SK-N-SH (cell line): ENCODE measurements around the gene PLA2G6. TPM values are rescaled to one million over a fixed set of nuclear protein-coding genes. Genes with fewer than 3 reads are reported as not detected.

Experiments used
- CTCF ChIA-PET: fragments of 300-600, 350-600 bp; formaldehyde crosslinking; extraction: SDS; loops from one replicate; lab custom pipeline; 2021; lab: Yijun Ruan, JAX
- POLR2A ChIA-PET: fragments of 350-600 bp; sonication (Branson Sonifier 250); formaldehyde crosslinking; extraction: SDS; loops from one replicate; lab custom pipeline; 2020; ENCODE audit warnings: antibody characterized with exemption, inconsistent platforms; lab: Yijun Ruan, JAX
- DNase-seq: peaks from one replicate; pipeline ENCODE4 v3.0.0; 2012
- H2AFZ ChIP-seq: fragments of 200-600 bp; sonication (generic); 2 replicates; pipeline ENCODE4 v1.8.1; 2016; ENCODE audit warnings: antibody characterized with exemption, mild to moderate bottlenecking, low read depth
- H3F3A ChIP-seq: fragments of 200-600 bp; sonication (generic); replicated peaks from 2 replicates; pipeline ENCODE3; 2016; ENCODE audit warnings: antibody characterized with exemption, mild to moderate bottlenecking; ENCODE audit not compliant: insufficient read depth
- H3K27ac ChIP-seq, 2 experiments: fragments of 200-500 bp in 1 of 2; fragments of 200-600 bp in 1 of 2; sonication (Bioruptor generic) in 1 of 2; sonication (generic), shearing (Covaris generic) in 1 of 2; 2 replicates each; pipeline versions ENCODE4 v1.5.1 to v1.6.1; 2014 to 2016; ENCODE audit warnings: low read depth in 2 of 2, inconsistent platforms in 1 of 2, low read length in 1 of 2, mild to moderate bottlenecking in 1 of 2, mixed read lengths in 1 of 2
- H3K27me3 ChIP-seq: fragments of 200-600 bp; sonication (generic), shearing (Covaris generic); 2 replicates; pipeline ENCODE4 v1.6.1; 2016; ENCODE audit warnings: mixed run types; ENCODE audit not compliant: insufficient read depth
- H3K36me3 ChIP-seq, 2 experiments: fragments of 200-500 bp in 1 of 2; fragments of 200-600 bp in 1 of 2; sonication (Bioruptor generic) in 1 of 2; sonication (generic) in 1 of 2; replicated peaks in 1 of 2; 2 replicates each; pipeline versions ENCODE3 to v1.5.1; 2014 to 2016; ENCODE audit warnings: low read length in 1 of 2, mild to moderate bottlenecking in 1 of 2; ENCODE audit not compliant: insufficient read depth in 2 of 2, control insufficient read depth in 1 of 2
- H3K4me1 ChIP-seq, 2 experiments: fragments of 200-500 bp in 1 of 2; fragments of 200-600 bp in 1 of 2; sonication (Bioruptor generic) in 1 of 2; sonication (generic), shearing (Covaris generic) in 1 of 2; 2 replicates each; pipeline versions ENCODE4 v1.5.1 to v1.6.1; 2014 to 2016; ENCODE audit warnings: low read depth in 1 of 2, low read length in 1 of 2, mixed run types in 1 of 2; ENCODE audit not compliant: insufficient read depth in 2 of 2, control insufficient read depth in 1 of 2
- H3K4me2 ChIP-seq: fragments of 200-600 bp; sonication (generic), shearing (Covaris generic); 2 replicates; pipeline ENCODE4 v1.6.1; 2017; ENCODE audit warnings: mixed run types
- H3K4me3 ChIP-seq, 2 experiments: fragments of 200-500 bp in 1 of 2; fragments of 200-600 bp in 1 of 2; sonication (Bioruptor generic) in 1 of 2; sonication (generic), shearing (Covaris generic) in 1 of 2; 2 replicates each; pipeline versions ENCODE4 v1.5.1 to v1.8.1; 2014 to 2016; ENCODE audit warnings: low read depth in 2 of 2, inconsistent platforms in 1 of 2, low read length in 1 of 2, mild to moderate bottlenecking in 1 of 2, mixed read lengths in 1 of 2, moderate library complexity in 1 of 2
- H3K79me2 ChIP-seq: fragments of 200-600 bp; sonication (generic); 2 replicates; pipeline ENCODE4 v1.8.1; 2017; ENCODE audit warnings: mild to moderate bottlenecking; ENCODE audit not compliant: insufficient read depth
- H3K9ac ChIP-seq: fragments of 200-600 bp; sonication (generic); 2 replicates; pipeline ENCODE4 v1.6.1; 2017; ENCODE audit warnings: mixed run types
- H3K9me2 ChIP-seq: fragments of 200-600 bp; sonication (generic); 2 replicates; pipeline ENCODE4 v1.6.1; 2017; ENCODE audit warnings: mixed run types
- H3K9me3 ChIP-seq: fragments of 200-600 bp; sonication (generic); 2 replicates; pipeline ENCODE4 v1.6.1; 2017; ENCODE audit warnings: mixed run types, mild to moderate bottlenecking, moderate library complexity
- H4K20me1 ChIP-seq: fragments of 200-600 bp; sonication (generic); 2 replicates; pipeline ENCODE4 v1.6.1; 2017; ENCODE audit warnings: mild to moderate bottlenecking, mixed run types; ENCODE audit not compliant: insufficient read depth
- CHD2 ChIP-seq: fragments of 150-350 bp; IDR thresholded peaks from 2 replicates; pipeline ENCODE4 v1.6.1; 2018; ENCODE audit warnings: low read length; ENCODE audit not compliant: partially characterized antibody
- CTCF ChIP-seq: fragments of 200-600 bp; sonication (generic); IDR thresholded peaks from 2 replicates; pipeline ENCODE4 v1.6.1; 2017; ENCODE audit warnings: antibody characterized with exemption, mild to moderate bottlenecking, moderate library complexity
- ELF1 ChIP-seq: IDR thresholded peaks from 2 replicates; pipeline ENCODE4 v1.4.0; 2012
- EP300 ChIP-seq, 2 experiments: IDR thresholded peaks; 2 replicates each; pipeline versions ENCODE4 v1.4.0 to v1.6.1; 2012; ENCODE audit warnings: borderline replicate concordance in 1 of 2, low read depth in 1 of 2, low read length in 1 of 2
- EZH2phosphoT487 ChIP-seq: fragments of 200-600 bp; sonication (generic); IDR thresholded peaks from 2 replicates; pipeline ENCODE4 v1.6.1; 2017; ENCODE audit warnings: low read depth, mixed run types, mild to moderate bottlenecking, antibody characterized with exemption, moderate library complexity, borderline replicate concordance
- FOSL2 ChIP-seq: IDR thresholded peaks from 2 replicates; pipeline ENCODE4 v1.4.0; 2012; ENCODE audit warnings: low read depth, mild to moderate bottlenecking, moderate library complexity, borderline replicate concordance
- FOXJ3 ChIP-seq: sonication (generic); formaldehyde crosslinking; IDR thresholded peaks from 2 replicates; pipeline ENCODE4 v1.5.1; 2020; ENCODE audit warnings: mild to moderate bottlenecking, missing genetic modification reagents
- GABPA ChIP-seq: IDR thresholded peaks from 2 replicates; pipeline ENCODE4 v1.4.0; 2012; ENCODE audit warnings: low read depth, mild to moderate bottlenecking
- IRF3 ChIP-seq: fragments of 150-350 bp; IDR thresholded peaks from 2 replicates; pipeline ENCODE4 v1.6.1; 2016; ENCODE audit warnings: mild to moderate bottlenecking, low read depth, low read length
- JUND ChIP-seq: IDR thresholded peaks from 2 replicates; pipeline ENCODE4 v1.4.0; 2012
- NFIC ChIP-seq: IDR thresholded peaks from 2 replicates; pipeline ENCODE4 v1.4.0; 2012; ENCODE audit warnings: borderline replicate concordance
- NRF1 ChIP-seq: IDR thresholded peaks from 2 replicates; pipeline ENCODE4 v1.6.1; 2012; ENCODE audit warnings: low read depth, mild to moderate bottlenecking, low read length
- POLR2AphosphoS5 ChIP-seq: IDR thresholded peaks from 2 replicates; pipeline ENCODE4 v1.6.1; 2012; ENCODE audit warnings: low read depth, low read length
- RCOR1 ChIP-seq: fragments of 150-350 bp; IDR thresholded peaks from 2 replicates; pipeline ENCODE4 v1.6.1; 2017; ENCODE audit warnings: antibody characterized with exemption, low read length
- RFX5 ChIP-seq: IDR thresholded peaks from 2 replicates; pipeline ENCODE4 v1.6.1; 2012; ENCODE audit warnings: mild to moderate bottlenecking, improper control_type of control experiment, low read length
- RXRA ChIP-seq: IDR thresholded peaks from 2 replicates; pipeline ENCODE4 v1.4.0; 2012; ENCODE audit warnings: low read depth, mild to moderate bottlenecking, borderline replicate concordance
- USF2 ChIP-seq: fragments of 150-350 bp; IDR thresholded peaks from 2 replicates; pipeline ENCODE4 v1.6.1; 2017; ENCODE audit warnings: antibody characterized with exemption, low read length, low read depth, borderline replicate concordance
- ZBTB33 ChIP-seq: IDR thresholded peaks from 2 replicates; pipeline ENCODE4 v1.4.0; 2012; ENCODE audit warnings: low read depth, borderline replicate concordance
- WGBS: methylation state at CpG from one replicate; pipeline ENCODE4 v1.1.6; 2017; ENCODE audit warnings: low lambda C conversion rate; 5-methylcytosine and 5-hydroxymethylcytosine counted together
- polyA plus RNA-seq, 3 experiments: library from polyadenylated mRNA; depleted of rRNA; stranded (reverse); fragments of >200 nt; gene quantifications; 2 replicates each; pipeline ENCODE4 v1.2.3, GENCODE V29; 2012
- TF ChIP-seq, protein P1 (sequence below): IDR thresholded peaks from 2 replicates; pipeline ENCODE4 v1.6.1; 2012; ENCODE audit warnings: mild to moderate bottlenecking, low read depth, low read length, moderate library complexity
- TF ChIP-seq, protein P2 (sequence below): IDR thresholded peaks from 2 replicates; pipeline ENCODE4 v1.4.0; 2012; ENCODE audit warnings: low read depth

The PLA2G6 gene
- polyA plus RNA-seq, 1 of the 3 experiments (the other 2 are of a cell fraction), result 10.5 TPM

GRCh38 chr22:38109371-38110001 lies 72.1 kb downstream of the PLA2G6 start (continued):
- TF ChIP-seq, protein P1, sequence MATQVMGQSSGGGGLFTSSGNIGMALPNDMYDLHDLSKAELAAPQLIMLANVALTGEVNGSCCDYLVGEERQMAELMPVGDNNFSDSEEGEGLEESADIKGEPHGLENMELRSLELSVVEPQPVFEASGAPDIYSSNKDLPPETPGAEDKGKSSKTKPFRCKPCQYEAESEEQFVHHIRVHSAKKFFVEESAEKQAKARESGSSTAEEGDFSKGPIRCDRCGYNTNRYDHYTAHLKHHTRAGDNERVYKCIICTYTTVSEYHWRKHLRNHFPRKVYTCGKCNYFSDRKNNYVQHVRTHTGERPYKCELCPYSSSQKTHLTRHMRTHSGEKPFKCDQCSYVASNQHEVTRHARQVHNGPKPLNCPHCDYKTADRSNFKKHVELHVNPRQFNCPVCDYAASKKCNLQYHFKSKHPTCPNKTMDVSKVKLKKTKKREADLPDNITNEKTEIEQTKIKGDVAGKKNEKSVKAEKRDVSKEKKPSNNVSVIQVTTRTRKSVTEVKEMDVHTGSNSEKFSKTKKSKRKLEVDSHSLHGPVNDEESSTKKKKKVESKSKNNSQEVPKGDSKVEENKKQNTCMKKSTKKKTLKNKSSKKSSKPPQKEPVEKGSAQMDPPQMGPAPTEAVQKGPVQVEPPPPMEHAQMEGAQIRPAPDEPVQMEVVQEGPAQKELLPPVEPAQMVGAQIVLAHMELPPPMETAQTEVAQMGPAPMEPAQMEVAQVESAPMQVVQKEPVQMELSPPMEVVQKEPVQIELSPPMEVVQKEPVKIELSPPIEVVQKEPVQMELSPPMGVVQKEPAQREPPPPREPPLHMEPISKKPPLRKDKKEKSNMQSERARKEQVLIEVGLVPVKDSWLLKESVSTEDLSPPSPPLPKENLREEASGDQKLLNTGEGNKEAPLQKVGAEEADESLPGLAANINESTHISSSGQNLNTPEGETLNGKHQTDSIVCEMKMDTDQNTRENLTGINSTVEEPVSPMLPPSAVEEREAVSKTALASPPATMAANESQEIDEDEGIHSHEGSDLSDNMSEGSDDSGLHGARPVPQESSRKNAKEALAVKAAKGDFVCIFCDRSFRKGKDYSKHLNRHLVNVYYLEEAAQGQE, result no peak
- TF ChIP-seq EZH2phosphoT487, result no peak
- TF ChIP-seq EP300 (IDR thresholded peaks at IDR 0.05; ENCODE audit: borderline replicate concordance in 1 of 2, low read depth in 1 of 2, low read length in 1 of 2), result no peak
- TF ChIP-seq NRF1, result no peak
- TF ChIP-seq RXRA, result no peak
- no peak for TF ChIP-seq FOSL2

DNA sequence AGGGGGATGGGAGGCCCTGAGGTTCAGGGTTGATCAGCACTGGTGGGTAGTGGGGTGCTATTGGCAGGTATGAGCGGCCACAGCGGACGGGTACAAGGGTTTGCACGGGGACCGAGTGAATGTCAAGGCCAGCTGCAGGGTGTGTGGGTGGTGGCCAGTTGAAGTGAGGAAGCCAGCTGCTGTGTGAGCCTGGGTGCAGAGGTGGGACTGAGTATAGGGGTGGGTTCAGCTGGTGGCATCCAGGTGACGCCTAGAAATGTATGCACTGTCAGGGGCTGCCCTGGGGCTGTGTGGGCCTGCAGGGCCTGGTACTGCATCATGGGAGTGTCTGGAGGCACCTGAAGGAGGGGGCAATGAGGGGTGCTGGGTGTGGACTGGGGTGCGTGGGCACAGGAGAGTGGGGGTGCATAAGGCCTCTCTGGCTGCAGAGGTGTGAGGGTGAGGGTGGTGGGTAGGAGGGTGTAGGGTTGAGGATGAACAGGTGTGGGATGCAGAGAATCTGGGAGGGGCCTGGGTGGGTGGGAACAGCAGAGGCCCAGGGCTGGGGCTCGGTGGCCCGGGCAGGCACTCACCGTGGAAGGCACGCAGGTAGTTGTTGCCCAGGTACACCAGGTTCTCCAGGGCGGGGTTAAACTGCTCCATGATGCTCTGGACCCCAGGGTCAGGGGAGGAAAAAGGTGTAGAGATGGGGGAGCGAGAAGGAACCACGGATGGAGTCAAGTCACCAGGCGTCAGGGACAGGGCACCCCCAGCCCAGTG lies 72.9 kb downstream of the PLA2G6 start:
- no peak overlapping the region for H3K4me2 ChIP-seq
- no peaks in the 10 kb centered on the region for H4K20me1 ChIP-seq
- no peaks in the 10 kb centered on the region; a peak in 1 of 4 replicates for H3K4me1 ChIP-seq
- no peak for TF ChIP-seq POLR2AphosphoS5
- TF ChIP-seq RFX5, result no peak
- TF ChIP-seq USF2, result no peak
- TF ChIP-seq NRF1, result no peak
- no peak for TF ChIP-seq CHD2
- no peak for TF ChIP-seq FOXJ3 (CRISPR knock-in tag)
- TF ChIP-seq JUND, result no peak
- no peak for TF ChIP-seq EP300 (IDR thresholded peaks at IDR 0.05; ENCODE audit: borderline replicate concordance in 1 of 2, low read depth in 1 of 2, low read length in 1 of 2)
- no peak for TF ChIP-seq ELF1
- TF ChIP-seq, protein P2, sequence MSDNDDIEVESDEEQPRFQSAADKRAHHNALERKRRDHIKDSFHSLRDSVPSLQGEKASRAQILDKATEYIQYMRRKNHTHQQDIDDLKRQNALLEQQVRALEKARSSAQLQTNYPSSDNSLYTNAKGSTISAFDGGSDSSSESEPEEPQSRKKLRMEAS, result no peak
- no peak for TF ChIP-seq GABPA
- no peak for TF ChIP-seq NFIC
- TF ChIP-seq ZBTB33, result no peak
- no peak for TF ChIP-seq CTCF
- no peak for TF ChIP-seq RCOR1
- TF ChIP-seq IRF3, result no peak
- TF ChIP-seq, all 33 proteins: peak for 0
- ChIA-PET CTCF (interaction anchor here (1.3 kb wide), 1 partner anchor 8 kb away, joined by 4 read pairs; no protein-coding TSS in a partner anchor), POLR2A (no interaction called here)
- Histone ChIP-seq H3K36me3 (no peaks in the 10 kb centered on the region), H3K4me3 (no peak overlapping the region), H3K27me3 (no peaks in the 10 kb centered on the region), H3K79me2 (no peaks in the 10 kb centered on the region), H3K27ac (no peak overlapping the region), H3F3A (no peaks in the 10 kb centered on the region), H3K9ac (no peak overlapping the region), H3K9me2 (no peaks in the 10 kb centered on the region), H2AFZ (no peak overlapping the region), H3K9me3 (no peaks in the 10 kb centered on the region)
- WGBS, result 87% methylated on average over 10 of the region's 15 CpGs
- DNase-seq, result no peak
